ENCODE measurements around the gene SERGEF. TPM values are rescaled to one million over a fixed set of nuclear protein-coding genes. Genes with fewer than 3 reads are reported as not detected.

SERGEF gene
- total RNA-seq, 1 donor from 2014 or later: 17.6 TPM

GRCh38 chr11:18022419-18022818 lies 9.6 kb upstream of the SERGEF start:
- no peak for FAIRE-seq

DNA sequence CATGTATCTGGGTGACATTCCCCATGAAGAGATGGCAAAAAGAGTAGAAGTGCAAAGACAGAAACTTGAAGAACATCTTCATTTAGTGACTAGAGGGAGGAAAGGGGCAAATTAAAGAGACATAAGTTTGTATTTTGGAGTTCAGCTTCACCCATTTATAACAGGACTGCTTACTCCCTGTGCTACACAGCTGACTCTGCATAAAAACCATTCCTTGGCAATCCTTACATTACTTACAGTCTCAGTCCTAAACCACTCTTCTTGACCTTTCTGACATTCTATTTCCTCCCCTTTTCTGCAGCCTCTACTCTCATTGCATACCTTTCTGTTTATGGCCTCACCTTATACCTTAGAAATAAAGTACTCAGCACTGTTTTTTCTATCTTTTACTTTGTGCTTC lies 6.8 kb upstream of the SERGEF start:
- no peaks in the 10 kb centered on the region for H4K20me1 ChIP-seq (ENCODE audit: insufficient read depth, low read length)
- H3K27me3 ChIP-seq (ENCODE audit: insufficient read depth, low read length): no peaks in the 10 kb centered on the region
- no peak overlapping the region for H2AFZ ChIP-seq (ENCODE audit: low read depth, low read length)
- H3K36me3 ChIP-seq (ENCODE audit: insufficient read depth, low read length): no peaks in the 10 kb centered on the region
- H3K79me2 ChIP-seq (ENCODE audit: insufficient read depth, low read length): no peaks in the 10 kb centered on the region
- no peak for TF ChIP-seq CTCF (IDR thresholded peaks at IDR 0.05; ENCODE audit: insufficient read depth, low read depth, low read length)
- TF ChIP-seq EZH2 (IDR thresholded peaks at IDR 0.05; ENCODE audit: insufficient read depth, low read length): no peak
- FAIRE-seq (no peak), DNase-seq (ENCODE audit: low read depth) (no peak)
- no peaks in the 10 kb centered on the region for H3K9me3 ChIP-seq (ENCODE audit: insufficient read depth, low read depth, low read length)
- Mint-ChIP-seq H3K36me3 (ENCODE audit: low read depth, unreplicated experiment) (no peaks in the 10 kb centered on the region), H3K4me1 (ENCODE audit: low read depth, unreplicated experiment) (peaks cover 7% of the 10 kb centered on the region), H3K27me3 (ENCODE audit: low read depth, unreplicated experiment) (peaks cover 4% of the 10 kb centered on the region), H3K4me3 (ENCODE audit: unreplicated experiment) (no peak overlapping the region), H3K27ac (ENCODE audit: unreplicated experiment) (no peak overlapping the region), H3K9me3 (ENCODE audit: unreplicated experiment) (no peaks in the 10 kb centered on the region)
- no peak overlapping the region for H3K27ac ChIP-seq (ENCODE audit: low read depth, low read length)
- no peak overlapping the region for H3K4me2 ChIP-seq (ENCODE audit: low read length)
- H3K4me1 ChIP-seq (ENCODE audit: insufficient read depth, low read length): no peaks in the 10 kb centered on the region
- no peak overlapping the region for H3K9ac ChIP-seq (ENCODE audit: low read length)
- H3K4me3 ChIP-seq (ENCODE audit: insufficient read depth, low read depth, low read length): no peak overlapping the region

More at GRCh38 chr11:18022419-18022818, 9.6 kb upstream of the SERGEF start:
- no peak for TF ChIP-seq CTCF (IDR thresholded peaks at IDR 0.05; ENCODE audit: insufficient read depth, low read depth, low read length)
- no peak for TF ChIP-seq EZH2 (IDR thresholded peaks at IDR 0.05; ENCODE audit: insufficient read depth, low read length)
- no peak overlapping the region for H3K4me3 Mint-ChIP-seq (ENCODE audit: unreplicated experiment)
- H3K36me3 Mint-ChIP-seq (ENCODE audit: low read depth, unreplicated experiment): no peaks in the 10 kb centered on the region
- no peak overlapping the region for H2AFZ ChIP-seq (ENCODE audit: low read depth, low read length)
- peaks cover 3% of the 10 kb centered on the region for H3K27me3 Mint-ChIP-seq (ENCODE audit: low read depth, unreplicated experiment)
- H3K36me3 ChIP-seq (ENCODE audit: insufficient read depth, low read length): no peaks in the 10 kb centered on the region
- H3K4me3 ChIP-seq (ENCODE audit: insufficient read depth, low read depth, low read length): no peak overlapping the region
- H3K27ac Mint-ChIP-seq (ENCODE audit: unreplicated experiment): no peak overlapping the region
- no peak overlapping the region for H3K9ac ChIP-seq (ENCODE audit: low read length)
- no peak for DNase-seq (ENCODE audit: low read depth)
- H3K4me1 Mint-ChIP-seq (ENCODE audit: low read depth, unreplicated experiment): peaks cover 7% of the 10 kb centered on the region
- no peaks in the 10 kb centered on the region for H4K20me1 ChIP-seq (ENCODE audit: insufficient read depth, low read length)
- no peaks in the 10 kb centered on the region for H3K4me1 ChIP-seq (ENCODE audit: insufficient read depth, low read length)
- no peaks in the 10 kb centered on the region for H3K27me3 ChIP-seq (ENCODE audit: insufficient read depth, low read length)
- H3K79me2 ChIP-seq (ENCODE audit: insufficient read depth, low read length): no peaks in the 10 kb centered on the region
- H3K9me3 ChIP-seq (ENCODE audit: insufficient read depth, low read depth, low read length): no peaks in the 10 kb centered on the region
- no peak overlapping the region for H3K27ac ChIP-seq (ENCODE audit: low read depth, low read length)
- no peaks in the 10 kb centered on the region for H3K9me3 Mint-ChIP-seq (ENCODE audit: unreplicated experiment)
- no peak overlapping the region for H3K4me2 ChIP-seq (ENCODE audit: low read length)

- H3K27me3 Mint-ChIP-seq (ENCODE audit: low read depth, unreplicated experiment): peaks cover 5% of the 10 kb centered on the region
- no peak for DNase-seq (ENCODE audit: low read depth)
- H3K4me1 Mint-ChIP-seq (ENCODE audit: low read depth, unreplicated experiment): peaks cover 12% of the 10 kb centered on the region
- Histone ChIP-seq H3K4me1 (ENCODE audit: insufficient read depth, low read length) (peaks cover 3% of the 10 kb centered on the region), H3K79me2 (ENCODE audit: insufficient read depth, low read length) (peaks cover 2% of the 10 kb centered on the region), H3K9me3 (ENCODE audit: insufficient read depth, low read depth, low read length) (no peaks in the 10 kb centered on the region), H4K20me1 (ENCODE audit: insufficient read depth, low read length) (no peaks in the 10 kb centered on the region), H3K27ac (ENCODE audit: low read depth, low read length) (no peak overlapping the region), H3K9ac (ENCODE audit: low read length) (no peak overlapping the region), H3K4me3 (ENCODE audit: insufficient read depth, low read depth, low read length) (no peak overlapping the region), H2AFZ (ENCODE audit: low read depth, low read length) (no peak overlapping the region), H3K27me3 (ENCODE audit: insufficient read depth, low read length) (no peaks in the 10 kb centered on the region), H3K4me2 (ENCODE audit: low read length) (no peak overlapping the region), H3K36me3 (ENCODE audit: insufficient read depth, low read length) (no peaks in the 10 kb centered on the region)
- H3K36me3 Mint-ChIP-seq (ENCODE audit: low read depth, unreplicated experiment): no peaks in the 10 kb centered on the region
- H3K27ac Mint-ChIP-seq (ENCODE audit: unreplicated experiment): no peak overlapping the region
- TF ChIP-seq EZH2 (IDR thresholded peaks at IDR 0.05; ENCODE audit: insufficient read depth, low read length): no peak
- TF ChIP-seq CTCF (IDR thresholded peaks at IDR 0.05; ENCODE audit: insufficient read depth, low read depth, low read length): no peak
- no peaks in the 10 kb centered on the region for H3K9me3 Mint-ChIP-seq (ENCODE audit: unreplicated experiment)
- no peak overlapping the region for H3K4me3 Mint-ChIP-seq (ENCODE audit: unreplicated experiment)
- FAIRE-seq: no peak
Measured at GRCh38 chr11:18016789-18017188, 3.9 kb upstream of the SERGEF start.

Data from astrocyte (in vitro differentiated cells and primary cell).